Esophagus muscularis mucosa (tissue), 4 donors: ENCODE results near the gene OR10C1. TPM values are rescaled to one million over a fixed set of nuclear protein-coding genes. Genes with fewer than 3 reads are reported as not detected.

ENCODE experiments used
- DNase-seq: peaks from one replicate; pipeline ENCODE4 v3.0.0-alpha.2; 2017; ENCODE audit errors: extremely low spot score
- H3K27ac ChIP-seq, 4 donors: fragments of 200-600 bp; sonication (generic); replicated peaks in 1 of 4; 1 replicate in 3 of 4; 2 replicates in 1 of 4; pipeline ENCODE4 v1.5.1; 2016 to 2019; ENCODE audit warnings: mild to moderate bottlenecking in 1 of 4
- H3K27me3 ChIP-seq, 4 donors: fragments of 200-600 bp; sonication (generic); one replicate each; pipeline versions ENCODE4 v1.5.1 to v1.6.0; 2016 to 2019
- H3K36me3 ChIP-seq, 4 donors: fragments of 200-600 bp; sonication (generic); one replicate each; pipeline ENCODE4 v1.5.1; 2016 to 2019
- H3K4me1 ChIP-seq, 4 donors: fragments of 200-600 bp; sonication (generic); one replicate each; pipeline ENCODE4 v1.5.1; 2016 to 2019
- H3K4me3 ChIP-seq, 4 donors: fragments of 200-600 bp; sonication (generic); 1 replicate in 2 of 4; 2 replicates in 2 of 4; pipeline ENCODE4 v1.5.1; 2016 to 2019; ENCODE audit warnings: mild to moderate bottlenecking in 4 of 4, moderate library complexity in 1 of 4
- H3K9me3 ChIP-seq, 4 donors: fragments of 200-600 bp; sonication (generic); 1 replicate in 3 of 4; 2 replicates in 1 of 4; pipeline ENCODE4 v1.5.1; 2016 to 2019
- CTCF ChIP-seq, 3 experiments: fragments of 200-600 bp in 2 of 3; fragments of 450-650 bp in 1 of 3; sonication (generic) in 2 of 3; IDR thresholded peaks; one replicate each; pipeline ENCODE4 v1.5.1; 2017 to 2019; ENCODE audit warnings: antibody characterized with exemption in 3 of 3, mild to moderate bottlenecking in 2 of 3, moderate library complexity in 1 of 3
- EP300 ChIP-seq: sonication (generic); formaldehyde crosslinking; IDR thresholded peaks from one replicate; pipeline ENCODE4 v1.6.1; 2017; ENCODE audit warnings: antibody characterized with exemption
- POLR2A ChIP-seq: fragments of 450-650 bp; IDR thresholded peaks from one replicate; pipeline ENCODE4 v1.6.1; 2017; ENCODE audit warnings: antibody characterized with exemption, moderate library complexity, mild to moderate bottlenecking, low read depth
- POLR2AphosphoS5 ChIP-seq, 2 donors: sonication (generic); formaldehyde crosslinking; IDR thresholded peaks; one replicate each; pipeline ENCODE4 v1.6.1; 2017; ENCODE audit warnings: antibody characterized with exemption in 2 of 2
- WGBS: methylation state at CpG from one replicate; pipeline ENCODE4 v1.1.5; 2018; 5-methylcytosine and 5-hydroxymethylcytosine counted together
- intact Hi-C: fragments of 100-400 bp; cut with DNase I; formaldehyde crosslinking; loops from one replicate; pipeline ENCODE4 v1.15.1; 2023
- total RNA-seq, 4 donors: library from RNA; depleted of rRNA; stranded (reverse); fragments of >200 nt; gene quantifications; one replicate each; pipeline versions ENCODE4 v1.1.0 to v1.2.1, GENCODE V29; 2016

Gene OR10C1
- total RNA-seq, 4 donors from 2014 or later: not detected

DNA sequence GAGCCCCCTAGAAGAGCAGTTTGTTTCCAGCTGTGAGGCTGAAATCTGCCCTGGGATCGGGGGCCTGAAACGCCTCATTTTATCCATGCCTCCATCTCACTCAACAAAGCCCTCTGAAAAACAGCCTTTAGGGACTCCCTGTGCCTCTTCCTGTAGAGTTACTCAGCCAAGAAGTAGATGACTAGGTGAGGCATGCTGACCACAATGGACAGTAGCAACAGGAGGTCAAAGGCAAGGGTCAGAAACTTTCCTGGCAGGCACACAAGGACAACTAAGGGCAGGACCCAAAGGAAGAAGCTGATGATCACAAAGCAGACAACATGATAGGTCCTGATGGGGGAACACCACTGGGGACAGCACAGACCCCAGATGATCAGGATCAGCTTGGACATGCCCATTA lies 35.9 kb downstream of the OR10C1 start:
- WGBS: 73% methylated on average over 2 of the region's 2 CpGs
- H3K9me3 ChIP-seq: no peaks in the 10 kb centered on the region
- intact Hi-C loops: no loop called here
- no peaks in the 10 kb centered on the region for H3K27me3 ChIP-seq
- DNase-seq: no peak
- H3K36me3 ChIP-seq: no peaks in the 10 kb centered on the region
- no peaks in the 10 kb centered on the region for H3K4me1 ChIP-seq
- no peak overlapping the region for H3K27ac ChIP-seq
- TF ChIP-seq CTCF (IDR thresholded peaks at IDR 0.05) (no peak), POLR2AphosphoS5 (IDR thresholded peaks at IDR 0.05) (no peak), POLR2A (no peak), EP300 (no peak)
- no peak overlapping the region for H3K4me3 ChIP-seq

GRCh38 chr6:29477923-29478450 lies 38.9 kb downstream of the OR10C1 start:
- Histone ChIP-seq H3K27me3 (no peaks in the 10 kb centered on the region), H3K9me3 (peaks cover 0 to 4% (median 2%) of the 10 kb centered on the region in 4 donors), H3K36me3 (no peaks in the 10 kb centered on the region), H3K4me3 (no peak overlapping the region), H3K27ac (no peak overlapping the region), H3K4me1 (no peaks in the 10 kb centered on the region)
- TF ChIP-seq POLR2AphosphoS5 (IDR thresholded peaks at IDR 0.05) (no peak), EP300 (no peak), CTCF (IDR thresholded peaks at IDR 0.05) (no peak), POLR2A (no peak)
- intact Hi-C loops: no loop called here
- peak; percentile 91 for DNase-seq
- 64% methylated on average over 5 of the region's 5 CpGs for WGBS

- TF ChIP-seq POLR2AphosphoS5 (IDR thresholded peaks at IDR 0.05): no peak
- TF ChIP-seq POLR2A: no peak
- TF ChIP-seq CTCF (IDR thresholded peaks at IDR 0.05): no peak
- Histone ChIP-seq H3K27me3 (no peaks in the 10 kb centered on the region), H3K4me3 (no peak overlapping the region), H3K9me3 (peaks cover 0 to 4% (median 2%) of the 10 kb centered on the region in 4 donors), H3K4me1 (no peaks in the 10 kb centered on the region), H3K36me3 (no peaks in the 10 kb centered on the region), H3K27ac (no peak overlapping the region)
- WGBS: 70% methylated on average over 5 of the region's 5 CpGs
- intact Hi-C loops: no loop called here
- DNase-seq: peak; percentile 62
Observed at GRCh38 chr6:29478740-29479139, 39.6 kb downstream of the OR10C1 start.

GRCh38 chr6:29479560-29479959 lies 40.5 kb downstream of the OR10C1 start:
- DNase-seq: peak; percentile 57
- H3K27me3 ChIP-seq: no peaks in the 10 kb centered on the region
- TF ChIP-seq POLR2A: no peak
- no peak for TF ChIP-seq CTCF (IDR thresholded peaks at IDR 0.05)
- intact Hi-C loops: no loop called here
- H3K4me3 ChIP-seq: no peak overlapping the region
- no peaks in the 10 kb centered on the region for H3K4me1 ChIP-seq
- no peak overlapping the region for H3K27ac ChIP-seq
- H3K36me3 ChIP-seq: no peaks in the 10 kb centered on the region
- WGBS: 79% methylated on average over 2 of the region's 2 CpGs
- peaks cover 0 to 4% (median 2%) of the 10 kb centered on the region in 4 donors for H3K9me3 ChIP-seq

DNA sequence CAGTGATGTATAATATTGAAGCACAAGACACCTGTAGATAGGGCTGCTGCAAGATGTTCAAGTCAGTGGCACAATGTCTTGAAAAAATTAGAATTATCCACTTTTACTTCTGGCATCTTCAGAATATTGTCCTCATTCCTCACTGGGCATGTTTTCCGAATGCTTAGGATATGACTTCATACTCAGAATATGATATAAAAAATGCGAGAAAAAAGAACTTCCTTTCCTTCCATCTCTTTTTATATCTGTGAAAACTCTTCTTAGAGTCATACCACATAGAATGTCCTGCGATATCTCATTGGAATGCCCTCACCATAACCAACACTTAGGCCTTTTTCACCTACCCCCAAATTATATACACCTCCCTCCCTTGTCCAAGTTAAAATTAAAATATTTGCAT lies 44.1 kb downstream of the OR10C1 start:
- TF ChIP-seq CTCF (IDR thresholded peaks at IDR 0.05) (no peak), POLR2AphosphoS5 (IDR thresholded peaks at IDR 0.05) (no peak), POLR2A (no peak), EP300 (no peak)
- Histone ChIP-seq H3K4me3 (no peak overlapping the region), H3K4me1 (no peaks in the 10 kb centered on the region), H3K27me3 (no peaks in the 10 kb centered on the region), H3K36me3 (no peaks in the 10 kb centered on the region), H3K27ac (no peak overlapping the region), H3K9me3 (peaks cover 0 to 4% (median 2%) of the 10 kb centered on the region in 4 donors)
- 78% methylated on average over 3 of the region's 3 CpGs for WGBS
- DNase-seq: no peak
- intact Hi-C loops: no loop called here
